HG03460 (cell line): ENCODE results near the gene OSBPL10.

Source experiments
- ATAC-seq: cut with Tn5 transposase; IDR thresholded peaks from one replicate; pipeline ENCODE4 v1.9.1; 2021; ENCODE audit not compliant: unreplicated experiment

Gene OSBPL10

GRCh38 chr3:31634476-31634875 lies 346.6 kb downstream of the OSBPL10 start:
- no peak for ATAC-seq

GRCh38 chr3:31629054-31629453 lies 352.0 kb downstream of the OSBPL10 start:
- no peak for ATAC-seq

- ATAC-seq, result no peak
Observed at GRCh38 chr3:31625358-31625757, 355.7 kb downstream of the OSBPL10 start.

GRCh38 chr3:31624083-31624709 lies 356.9 kb downstream of the OSBPL10 start:
- ATAC-seq, result no peak

GRCh38 chr3:31622636-31623288 lies 358.3 kb downstream of the OSBPL10 start:
- no peak for ATAC-seq

- ATAC-seq, result no peak
Observed at GRCh38 chr3:31621314-31621713, 359.7 kb downstream of the OSBPL10 start.

GRCh38 chr3:31620656-31621055 lies 360.4 kb downstream of the OSBPL10 start:
- ATAC-seq, result no peak

- ATAC-seq, result no peak
Observed at GRCh38 chr3:31616711-31617110, 364.4 kb downstream of the OSBPL10 start.

GRCh38 chr3:31615071-31615875 lies 365.8 kb downstream of the OSBPL10 start:
- no peak for ATAC-seq

GRCh38 chr3:31614162-31614921 lies 366.7 kb downstream of the OSBPL10 start:
- no peak for ATAC-seq

GRCh38 chr3:31613654-31614053 lies 367.4 kb downstream of the OSBPL10 start:
- no peak for ATAC-seq

GRCh38 chr3:31613177-31613576 lies 367.9 kb downstream of the OSBPL10 start:
- ATAC-seq, result no peak
